ENCODE measurements around the gene TRIM26. TPM values are rescaled to one million over a fixed set of nuclear protein-coding genes. Genes with fewer than 3 reads are reported as not detected.
A peak's percentile ranks its signal among the peaks of the same experiment; 100 is the strongest.

The TRIM26 gene
- total and polyA plus RNA-seq, 2 of the 13 experiments (the other 11 are each of a cell fraction or from before 2014, with no cell fraction given), result 27.1 to 38.7 TPM

- no peak for TF ChIP-seq ZNF598 (CRISPR knock-in tag; IDR thresholded peaks at IDR 0.05; ENCODE audit: borderline replicate concordance)
- TF ChIP-seq MTA3 (CRISPR knock-in tag; IDR thresholded peaks at IDR 0.05), result peak; percentile 69; the same call in 1 of the 2 replicates
- peak; percentile 85 for TF ChIP-seq MXD4 (CRISPR knock-in tag; IDR thresholded peaks at IDR 0.05)
- TF ChIP-seq TFE3 (CRISPR knock-in tag; IDR thresholded peaks at IDR 0.05), result peak; percentile 32; the same call in 1 of the 2 replicates
- no peak for TF ChIP-seq FOXK2 (IDR thresholded peaks at IDR 0.05)
- peak; percentile 54; the same call in 1 of the 2 replicates for TF ChIP-seq MIER3 (CRISPR knock-in tag; IDR thresholded peaks at IDR 0.05; ENCODE audit: borderline replicate concordance)
- TF ChIP-seq ZNF501 (CRISPR knock-in tag; IDR thresholded peaks at IDR 0.05), result peak; percentile 88
- peak; percentile 67; the same call in 1 of the 2 replicates for TF ChIP-seq ZNF343 (CRISPR knock-in tag; IDR thresholded peaks at IDR 0.05)
- no peak; the same call in 1 of the 2 replicates for TF ChIP-seq HIC2 (CRISPR knock-in tag; IDR thresholded peaks at IDR 0.05; ENCODE audit: low read depth)
- TF ChIP-seq ZFY (CRISPR knock-in tag; IDR thresholded peaks at IDR 0.05), result peak; percentile 85; the same call in 1 of the 2 replicates
- peak; percentile 74; the same call in 1 of the 2 replicates for TF ChIP-seq ZC3H13 (CRISPR knock-in tag; IDR thresholded peaks at IDR 0.05)
- TF ChIP-seq ZNF503 (CRISPR knock-in tag; IDR thresholded peaks at IDR 0.05), result peak; percentile 63; the same call in 1 of the 2 replicates
- peak; percentile 16; the same call in 1 of the 2 replicates for TF ChIP-seq ADNP (CRISPR knock-in tag; IDR thresholded peaks at IDR 0.05)
- peak; percentile 68 for TF ChIP-seq E2F1 (CRISPR knock-in tag; IDR thresholded peaks at IDR 0.05)
- TF ChIP-seq HOXA3 (CRISPR knock-in tag; IDR thresholded peaks at IDR 0.05), result peak; percentile 95
- no peak for TF ChIP-seq FOXP1 (IDR thresholded peaks at IDR 0.05)
- peak; percentile 31; the same call in 1 of the 2 replicates for TF ChIP-seq FOXP1 (CRISPR knock-in tag; IDR thresholded peaks at IDR 0.05)
- TF ChIP-seq TBL1XR1 (IDR thresholded peaks at IDR 0.05; ENCODE audit: borderline replicate concordance, low read length, partially characterized antibody), result no peak
- TF ChIP-seq HMG20B (CRISPR knock-in tag; conservative IDR thresholded peaks at IDR 0.05), result no peak
- peak; percentile 28 for TF ChIP-seq RBM39 (IDR thresholded peaks at IDR 0.05; ENCODE audit: low read depth, low read length, poor library complexity, severe bottlenecking)
- 0 out of 2 replicates have a peak, but pooled peaks have one; percentile 54 for TF ChIP-seq MAZ (IDR thresholded peaks at IDR 0.05; ENCODE audit: borderline replicate concordance, low read depth, low read length)
- TF ChIP-seq MAZ (CRISPR knock-in tag; IDR thresholded peaks at IDR 0.05; ENCODE audit: low read depth), result peak; percentile 61
- no peak for TF ChIP-seq PHF5A (CRISPR knock-in tag; IDR thresholded peaks at IDR 0.05; ENCODE audit: low read depth, unreplicated experiment)
- TF ChIP-seq NR2F2 (IDR thresholded peaks at IDR 0.05; ENCODE audit: borderline replicate concordance, low read depth), result no peak
- TF ChIP-seq ERF (CRISPR knock-in tag; IDR thresholded peaks at IDR 0.05), result peak; percentile 73
Measured at GRCh38 chr6:30213957-30214656, 901 bp upstream of the TRIM26 start (continued).
